ENCODE data around the gene CRYAB. TPM values are rescaled to one million over a fixed set of nuclear protein-coding genes. Genes with fewer than 3 reads are reported as not detected.

The CRYAB gene
- total RNA-seq, 1 donor from 2014 or later: not detected

DNA sequence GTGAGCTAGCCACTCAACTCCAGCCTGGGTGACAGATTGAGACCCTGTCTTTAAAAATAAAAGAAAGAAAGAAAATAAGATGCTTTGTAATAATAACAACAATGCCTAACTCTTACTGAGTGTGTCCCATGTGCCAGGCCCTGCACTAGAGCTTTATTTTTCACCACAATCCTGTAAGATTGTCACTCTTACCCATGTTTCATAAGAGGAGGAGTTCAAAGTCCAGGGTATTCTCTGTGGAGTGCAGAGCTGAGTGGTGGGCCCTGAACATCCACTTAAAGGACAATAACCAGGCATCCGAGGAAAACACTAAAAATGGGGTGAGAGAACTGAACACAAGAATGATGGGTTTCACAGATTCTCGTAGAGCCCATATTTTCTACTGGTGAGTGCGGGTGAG lies 6.2 kb upstream of the CRYAB start:
- TF ChIP-seq, protein P1, sequence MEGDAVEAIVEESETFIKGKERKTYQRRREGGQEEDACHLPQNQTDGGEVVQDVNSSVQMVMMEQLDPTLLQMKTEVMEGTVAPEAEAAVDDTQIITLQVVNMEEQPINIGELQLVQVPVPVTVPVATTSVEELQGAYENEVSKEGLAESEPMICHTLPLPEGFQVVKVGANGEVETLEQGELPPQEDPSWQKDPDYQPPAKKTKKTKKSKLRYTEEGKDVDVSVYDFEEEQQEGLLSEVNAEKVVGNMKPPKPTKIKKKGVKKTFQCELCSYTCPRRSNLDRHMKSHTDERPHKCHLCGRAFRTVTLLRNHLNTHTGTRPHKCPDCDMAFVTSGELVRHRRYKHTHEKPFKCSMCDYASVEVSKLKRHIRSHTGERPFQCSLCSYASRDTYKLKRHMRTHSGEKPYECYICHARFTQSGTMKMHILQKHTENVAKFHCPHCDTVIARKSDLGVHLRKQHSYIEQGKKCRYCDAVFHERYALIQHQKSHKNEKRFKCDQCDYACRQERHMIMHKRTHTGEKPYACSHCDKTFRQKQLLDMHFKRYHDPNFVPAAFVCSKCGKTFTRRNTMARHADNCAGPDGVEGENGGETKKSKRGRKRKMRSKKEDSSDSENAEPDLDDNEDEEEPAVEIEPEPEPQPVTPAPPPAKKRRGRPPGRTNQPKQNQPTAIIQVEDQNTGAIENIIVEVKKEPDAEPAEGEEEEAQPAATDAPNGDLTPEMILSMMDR (IDR thresholded peaks at IDR 0.05; ENCODE audit: insufficient read depth, low read length, severe bottlenecking): no peak
- DNase-seq (ENCODE audit: low read depth): no peak
- FAIRE-seq: no peak
- H3K36me3 ChIP-seq (ENCODE audit: control insufficient read depth, insufficient read depth, low read length): no peaks in the 10 kb centered on the region
- no peak overlapping the region for H3K4me3 ChIP-seq (ENCODE audit: low read depth, low read length)
- no peaks in the 10 kb centered on the region for H3K27me3 ChIP-seq (ENCODE audit: control insufficient read depth, insufficient read depth, low read length)

DNA sequence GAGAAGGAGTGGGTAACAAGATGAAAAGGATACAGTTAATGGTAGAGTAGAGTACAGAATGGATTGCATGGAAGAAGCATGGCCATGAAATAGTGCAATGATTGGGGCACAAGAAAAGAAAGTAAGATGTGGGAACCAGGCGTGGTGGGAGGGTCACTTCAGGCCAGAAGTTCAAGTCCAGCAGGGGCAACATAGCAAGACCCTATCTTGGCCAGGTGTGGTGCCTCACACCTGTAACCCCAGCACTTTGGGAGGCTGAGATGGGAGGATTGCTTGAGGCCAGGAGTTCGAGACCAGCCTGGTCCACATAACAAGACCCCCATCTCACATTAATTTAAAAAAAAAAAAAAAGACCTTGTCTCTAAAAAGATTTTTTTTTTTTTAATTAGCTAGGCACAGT lies 5.7 kb upstream of the CRYAB start:
- FAIRE-seq (no peak), DNase-seq (ENCODE audit: low read depth) (no peak)
- H3K4me3 ChIP-seq (ENCODE audit: low read depth, low read length): no peak overlapping the region
- H3K27me3 ChIP-seq (ENCODE audit: control insufficient read depth, insufficient read depth, low read length): no peaks in the 10 kb centered on the region
- H3K36me3 ChIP-seq (ENCODE audit: control insufficient read depth, insufficient read depth, low read length): no peaks in the 10 kb centered on the region
- TF ChIP-seq, protein P1 (IDR thresholded peaks at IDR 0.05; ENCODE audit: insufficient read depth, low read length, severe bottlenecking): no peak

DNA sequence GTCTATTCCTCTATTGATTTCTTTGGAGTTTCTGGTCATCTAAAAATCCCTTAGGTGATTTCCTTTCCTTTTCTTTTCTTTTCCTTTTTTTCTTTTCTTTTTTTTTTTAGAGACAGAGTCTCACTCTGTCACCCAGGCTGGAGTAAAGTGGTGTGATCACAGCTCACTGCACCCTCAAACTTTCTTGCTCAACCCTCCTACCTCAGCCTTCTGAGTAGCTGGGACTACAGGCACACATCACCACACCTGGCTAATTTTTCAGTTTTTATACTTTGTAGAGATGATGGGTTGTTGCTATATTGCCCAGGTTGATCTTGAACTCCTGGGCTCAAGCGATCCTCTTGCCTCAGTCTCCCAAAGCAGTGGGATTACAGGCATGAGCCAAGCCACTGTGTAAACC lies 5.2 kb upstream of the CRYAB start:
- Histone ChIP-seq H3K36me3 (ENCODE audit: control insufficient read depth, insufficient read depth, low read length) (no peaks in the 10 kb centered on the region), H3K4me3 (ENCODE audit: low read depth, low read length) (no peak overlapping the region), H3K27me3 (ENCODE audit: control insufficient read depth, insufficient read depth, low read length) (no peaks in the 10 kb centered on the region)
- no peak for DNase-seq (ENCODE audit: low read depth)
- TF ChIP-seq, protein P1 (IDR thresholded peaks at IDR 0.05; ENCODE audit: insufficient read depth, low read length, severe bottlenecking): no peak
- no peak for FAIRE-seq

DNA sequence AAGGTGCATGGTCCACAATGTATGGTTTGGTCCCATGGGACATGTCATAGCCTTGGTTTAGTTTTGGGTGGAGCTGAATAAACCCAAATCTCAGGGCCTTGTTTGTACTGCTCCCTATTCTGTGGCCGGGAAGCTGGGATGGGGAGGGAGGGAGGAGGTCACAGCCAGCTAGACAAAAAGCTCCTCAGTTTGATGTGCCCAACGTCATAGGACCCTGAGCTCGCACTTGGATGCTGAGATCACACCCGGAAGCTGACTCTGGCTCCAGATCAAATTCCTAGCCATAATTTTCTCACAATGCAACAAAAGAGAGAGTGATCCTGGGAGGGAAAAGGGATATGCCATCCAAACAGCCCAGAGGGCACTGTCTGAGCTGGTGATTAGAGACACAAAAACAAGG lies 2.4 kb upstream of the CRYAB start:
- Histone ChIP-seq H3K27me3 (ENCODE audit: control insufficient read depth, insufficient read depth, low read length) (no peaks in the 10 kb centered on the region), H3K4me3 (ENCODE audit: low read depth, low read length) (no peak overlapping the region), H3K36me3 (ENCODE audit: control insufficient read depth, insufficient read depth, low read length) (no peaks in the 10 kb centered on the region)
- DNase-seq (ENCODE audit: low read depth) (peak; percentile 44), FAIRE-seq (no peak)
- TF ChIP-seq, protein P1 (IDR thresholded peaks at IDR 0.05; ENCODE audit: insufficient read depth, low read length, severe bottlenecking): no peak

DNA sequence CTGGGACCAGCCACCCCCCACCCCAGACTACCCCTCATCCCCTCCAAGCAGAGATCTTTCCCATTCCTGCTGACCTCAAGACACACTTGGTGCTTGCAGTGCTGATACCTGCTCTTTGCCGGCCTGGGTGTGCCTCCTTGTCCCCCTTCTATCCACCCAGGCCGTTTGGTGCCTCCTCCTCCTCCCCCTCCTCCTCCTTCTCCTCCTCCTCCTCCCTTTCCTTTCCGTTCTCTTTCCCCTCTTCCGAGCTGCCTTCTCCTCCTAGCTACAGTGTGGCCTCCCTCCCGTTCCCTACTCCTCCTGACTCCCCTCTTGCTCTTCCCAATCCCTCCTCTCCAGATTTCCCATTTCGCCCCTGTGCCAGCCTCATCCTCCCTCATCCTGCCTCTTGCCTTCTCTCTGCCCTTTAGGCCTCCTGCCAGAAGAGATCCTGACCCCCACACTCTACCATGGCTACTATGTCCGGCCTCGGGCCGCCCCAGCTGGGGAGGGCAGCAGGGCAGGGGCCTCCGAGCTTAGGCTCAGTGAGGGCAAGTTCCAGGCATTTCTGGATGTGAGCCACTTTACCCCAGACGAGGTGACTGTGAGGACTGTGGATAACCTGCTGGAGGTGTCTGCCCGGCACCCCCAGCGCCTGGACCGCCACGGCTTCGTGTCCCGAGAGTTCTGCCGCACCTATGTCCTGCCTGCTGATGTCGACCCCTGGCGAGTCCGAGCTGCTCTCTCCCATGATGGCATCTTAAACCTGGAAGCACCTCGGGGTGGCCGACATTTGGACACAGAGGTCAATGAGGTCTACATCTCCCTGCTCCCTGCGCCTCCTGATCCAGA lies 1.7 kb upstream of the CRYAB start:
- FAIRE-seq (no peak), DNase-seq (ENCODE audit: low read depth) (no peak)
- no peak overlapping the region for H3K4me3 ChIP-seq (ENCODE audit: low read depth, low read length)
- TF ChIP-seq, protein P1 (IDR thresholded peaks at IDR 0.05; ENCODE audit: insufficient read depth, low read length, severe bottlenecking): no peak
- no peaks in the 10 kb centered on the region for H3K36me3 ChIP-seq (ENCODE audit: control insufficient read depth, insufficient read depth, low read length)
- no peaks in the 10 kb centered on the region for H3K27me3 ChIP-seq (ENCODE audit: control insufficient read depth, insufficient read depth, low read length)

DNA sequence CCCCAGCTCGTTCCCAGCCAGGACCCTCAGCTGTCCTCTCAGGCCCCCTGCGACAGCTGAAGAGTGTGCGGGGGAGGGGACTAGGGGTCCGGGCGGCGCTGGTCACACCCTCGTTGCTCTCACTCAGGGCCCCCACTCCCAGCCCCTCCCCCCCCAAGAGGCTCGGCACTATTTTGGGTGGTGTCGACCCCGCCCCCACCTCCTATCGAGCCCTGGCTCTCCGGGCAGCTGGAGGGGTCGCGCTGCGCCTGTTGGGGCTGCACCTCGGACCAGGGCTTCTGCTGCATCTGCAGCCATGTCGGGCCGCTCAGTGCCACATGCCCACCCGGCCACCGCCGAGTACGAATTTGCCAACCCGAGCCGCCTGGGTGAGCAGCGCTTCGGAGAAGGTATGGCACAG lies 965 bp upstream of the CRYAB start, which contains the start of gene HSPB2:
TSS of gene HSPB2 (plus strand) at position 200 of the 400 bp plus-strand sequence. CDS start at position 296, 96 bp downstream.
- Histone ChIP-seq H3K36me3 (ENCODE audit: control insufficient read depth, insufficient read depth, low read length) (no peaks in the 10 kb centered on the region), H3K4me3 (ENCODE audit: low read depth, low read length) (peak within 1 kb of the TSS; percentile 5), H3K27me3 (ENCODE audit: control insufficient read depth, insufficient read depth, low read length) (no peaks in the 10 kb centered on the region)
- FAIRE-seq (no peak), DNase-seq (ENCODE audit: low read depth) (no peak)
- TF ChIP-seq, protein P1 (IDR thresholded peaks at IDR 0.05; ENCODE audit: insufficient read depth, low read length, severe bottlenecking): no peak
